CD4-positive, alpha-beta T cell treated with Interleukin-2 at 100 ng/mL for 4 hours (primary cell): Measurements from ENCODE around the gene LETM1.

ENCODE experiments used
- DNase-seq: peaks from one replicate; pipeline ENCODE4 v3.0.0-alpha.2; 2020; ENCODE audit warnings: low spot score

Gene LETM1

DNA sequence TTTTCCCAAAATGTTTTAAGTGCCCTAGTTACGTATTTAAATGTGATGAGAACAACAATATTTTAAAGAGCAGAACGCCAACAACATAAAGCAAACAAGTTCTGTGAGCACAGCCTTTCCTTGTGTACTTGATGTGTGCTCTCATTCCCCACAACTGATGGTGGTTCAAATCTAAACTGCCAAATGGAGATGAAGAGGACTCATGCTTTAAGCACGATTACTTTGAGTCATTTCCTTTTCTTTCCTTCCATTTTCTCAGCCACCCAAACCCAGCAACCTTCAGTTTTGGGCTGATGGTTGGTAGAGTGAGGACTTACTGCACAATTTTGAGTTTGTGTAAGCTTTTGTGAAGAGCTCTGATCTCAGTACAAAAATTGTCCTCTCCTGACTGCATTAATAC is 16.9 kb upstream of the LETM1 start:
- peak; percentile 46 for DNase-seq

DNA sequence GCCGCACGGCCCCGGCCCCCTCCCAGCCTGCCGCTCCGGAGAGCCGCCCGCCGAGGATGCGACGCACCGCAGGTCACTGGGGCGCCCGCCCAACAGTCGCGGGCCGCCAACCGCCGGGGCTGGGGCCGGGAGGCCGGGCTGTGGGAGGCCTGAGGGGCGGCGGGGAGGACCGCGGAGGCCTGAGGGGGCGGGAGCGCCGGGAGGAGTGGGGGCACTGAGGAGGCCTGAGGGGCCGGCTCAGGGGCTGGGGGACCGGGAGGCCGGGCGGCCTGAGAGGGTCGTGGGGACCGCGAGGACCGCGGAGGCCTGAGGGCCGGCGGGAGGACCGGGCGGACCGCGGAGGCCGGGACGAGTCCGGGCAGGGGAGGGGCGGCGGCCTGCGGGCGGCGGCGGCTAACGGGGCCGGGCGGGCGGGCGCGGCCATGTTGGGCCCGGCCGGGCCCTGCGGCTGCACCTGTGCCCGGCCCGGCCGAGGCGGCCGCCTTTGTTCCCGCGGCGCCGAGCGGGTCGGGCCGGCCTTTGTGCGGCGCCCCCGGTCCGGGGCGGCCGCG is 15.6 kb upstream of the LETM1 start:
- DNase-seq, result no peak

DNA sequence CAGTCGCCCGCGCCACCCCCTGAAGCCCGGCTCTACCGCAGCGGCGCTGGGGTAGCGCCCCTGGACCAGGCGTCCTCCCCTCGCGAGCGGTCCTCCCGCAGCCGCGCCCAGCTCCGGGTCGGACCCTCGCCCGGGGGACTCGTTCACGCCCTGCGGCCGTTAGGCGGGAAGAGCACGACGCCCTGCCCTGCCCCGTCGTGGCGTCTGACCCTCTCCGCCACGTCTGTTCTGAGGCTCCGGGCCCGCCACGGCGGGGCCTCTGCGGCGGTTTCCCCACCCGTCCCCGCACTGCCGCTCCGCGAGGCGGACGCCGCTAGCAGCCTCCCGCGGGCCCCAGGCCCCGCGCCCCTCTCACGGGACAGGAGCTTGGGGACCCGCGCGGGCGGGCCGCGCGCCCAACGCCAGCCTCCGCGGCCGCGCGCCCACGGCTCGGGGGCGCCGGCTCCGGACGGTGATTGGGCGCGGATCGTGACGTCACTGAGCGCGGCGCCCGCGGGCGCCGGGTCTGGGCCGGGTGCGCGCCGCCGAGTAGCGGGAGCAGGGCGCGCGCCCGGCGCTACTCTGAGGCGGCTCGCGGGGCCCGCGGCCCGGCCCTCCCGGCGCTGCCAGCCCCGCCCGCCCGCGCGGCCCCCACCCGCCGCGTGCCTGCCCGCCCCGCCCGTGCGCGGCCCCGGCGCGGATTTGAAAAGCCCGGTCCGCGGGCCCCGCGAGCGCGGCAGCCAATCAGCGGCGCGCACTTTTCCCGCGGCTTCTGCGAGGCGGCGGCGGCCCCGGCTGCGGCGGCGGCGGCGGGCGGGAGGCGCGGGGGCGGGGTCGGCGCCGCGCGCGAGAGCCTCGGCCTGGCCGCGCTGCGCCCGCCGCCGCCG is 14.9 kb upstream of the LETM1 start, which contains the start of gene NSD2:
TSS of gene NSD2 (plus strand) at position 816 of the 866 bp plus-strand sequence. CDS start 29,262 bp downstream, outside the sequence.
- peak; percentile 91 for DNase-seq

DNA sequence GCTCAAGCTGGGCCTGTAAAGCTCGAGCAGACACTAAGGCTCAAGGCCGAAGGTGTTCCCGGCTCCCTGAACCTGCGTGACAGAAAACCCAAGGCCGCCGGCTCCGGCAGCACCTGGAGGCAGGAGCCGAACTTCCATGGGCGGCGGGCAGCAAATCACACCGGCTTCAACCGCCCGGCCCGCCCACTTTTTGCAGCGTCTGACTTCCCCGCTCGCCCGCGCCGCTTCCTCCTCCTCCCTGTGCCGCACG is 14.3 kb upstream of the LETM1 start:
- DNase-seq, result peak; percentile 80

DNA sequence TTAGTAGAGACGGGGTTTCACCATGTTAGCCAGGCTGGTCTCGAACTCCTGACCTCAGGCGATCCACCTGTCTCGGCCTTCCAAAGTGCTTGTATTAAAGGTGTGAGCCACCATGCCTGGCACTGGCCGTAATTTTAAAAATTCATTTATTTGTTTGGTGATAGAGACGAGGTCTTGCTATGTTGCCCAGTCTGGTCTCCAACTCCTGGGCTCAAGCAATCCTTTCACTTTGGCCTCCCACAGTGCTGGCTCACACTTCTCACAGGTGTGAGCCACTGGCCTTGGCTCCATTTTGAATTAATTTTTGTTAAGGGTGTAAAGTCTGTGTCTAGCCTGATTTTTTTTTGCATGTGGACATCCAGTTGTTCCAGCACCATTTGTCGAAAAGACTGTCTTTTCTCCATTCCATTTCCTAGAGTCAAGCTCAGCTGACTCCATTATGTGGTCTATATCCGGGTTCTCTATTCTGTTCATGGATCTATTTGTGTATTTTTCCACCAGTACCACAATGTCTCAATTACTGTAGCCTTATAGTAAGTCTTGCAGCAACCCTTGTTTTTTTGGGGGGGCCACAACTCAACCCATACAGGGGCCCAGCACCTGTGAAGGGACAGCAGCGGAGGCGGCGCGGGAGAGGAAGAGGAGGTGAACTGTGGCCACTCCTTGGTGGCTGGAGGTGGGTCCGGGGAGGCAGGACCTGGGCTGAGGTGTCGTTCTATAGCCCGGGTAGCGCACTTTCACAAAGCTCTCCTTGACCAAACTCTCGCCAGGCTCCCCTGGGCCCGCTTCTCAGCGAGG is 13.8 kb upstream of the LETM1 start:
- DNase-seq, result no peak

DNA sequence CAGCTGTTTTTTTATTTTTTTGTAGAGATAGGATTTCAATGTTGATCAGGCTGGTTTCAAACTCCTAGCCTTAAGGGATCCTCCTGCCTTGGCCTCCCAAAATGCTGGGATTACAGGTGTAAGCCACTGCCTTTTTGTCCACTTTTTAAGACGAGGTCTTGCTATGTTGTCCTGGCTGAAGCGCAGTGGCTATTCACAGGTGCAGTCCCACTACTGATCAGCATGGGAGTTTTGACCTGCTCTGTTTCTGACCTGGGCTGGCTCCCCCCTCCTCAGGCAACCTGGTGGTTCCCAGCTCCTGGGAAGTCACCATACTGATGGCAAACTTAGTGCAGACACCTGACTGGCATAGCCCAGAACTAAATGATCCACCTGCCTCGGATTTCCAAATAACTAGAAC is 13.0 kb upstream of the LETM1 start:
- DNase-seq, result no peak

DNA sequence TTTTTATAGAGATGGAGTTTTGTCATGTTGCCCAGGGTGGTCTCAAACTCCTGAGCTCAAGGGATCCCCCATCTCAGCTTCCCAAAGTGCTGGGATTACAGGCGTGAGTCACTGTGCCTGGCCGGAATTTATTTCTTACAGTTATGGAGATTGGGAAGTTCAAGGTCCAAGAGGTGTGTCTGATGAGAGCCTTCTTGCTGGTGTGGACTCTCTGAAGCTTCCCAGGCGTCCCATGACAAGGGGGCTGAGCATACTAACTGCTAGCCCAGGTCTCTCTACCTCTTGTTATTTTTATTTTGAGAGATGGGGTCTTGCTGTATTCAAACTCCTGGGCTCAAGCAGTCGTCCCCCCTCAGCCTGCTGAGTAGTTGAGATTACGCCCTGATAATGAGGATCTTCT is 12.3 kb upstream of the LETM1 start:
- no peak for DNase-seq

DNA sequence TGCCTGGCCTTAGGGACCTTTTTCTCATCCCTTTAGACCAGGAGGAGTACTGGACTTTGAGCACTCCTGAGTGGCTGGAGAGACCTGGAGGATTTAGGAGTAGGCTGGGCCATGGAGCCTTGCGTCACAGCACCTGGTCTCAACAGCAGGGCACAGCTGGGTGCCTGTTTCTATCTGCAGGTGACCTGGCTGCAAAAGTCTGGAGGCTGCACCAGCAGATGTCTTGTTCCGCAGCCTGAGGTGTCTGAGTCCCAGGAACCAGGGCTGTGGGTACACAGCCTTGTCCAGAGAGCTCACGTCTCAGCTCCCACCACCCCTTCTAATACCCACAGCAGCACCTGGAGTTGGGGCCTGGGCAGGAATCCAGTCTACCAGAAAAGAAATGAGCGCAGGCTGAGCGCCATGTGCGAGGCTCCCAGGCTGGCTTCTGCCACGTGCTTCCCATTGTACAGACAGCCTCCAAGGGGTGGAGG is 10.3 kb upstream of the LETM1 start:
- no peak for DNase-seq

DNA sequence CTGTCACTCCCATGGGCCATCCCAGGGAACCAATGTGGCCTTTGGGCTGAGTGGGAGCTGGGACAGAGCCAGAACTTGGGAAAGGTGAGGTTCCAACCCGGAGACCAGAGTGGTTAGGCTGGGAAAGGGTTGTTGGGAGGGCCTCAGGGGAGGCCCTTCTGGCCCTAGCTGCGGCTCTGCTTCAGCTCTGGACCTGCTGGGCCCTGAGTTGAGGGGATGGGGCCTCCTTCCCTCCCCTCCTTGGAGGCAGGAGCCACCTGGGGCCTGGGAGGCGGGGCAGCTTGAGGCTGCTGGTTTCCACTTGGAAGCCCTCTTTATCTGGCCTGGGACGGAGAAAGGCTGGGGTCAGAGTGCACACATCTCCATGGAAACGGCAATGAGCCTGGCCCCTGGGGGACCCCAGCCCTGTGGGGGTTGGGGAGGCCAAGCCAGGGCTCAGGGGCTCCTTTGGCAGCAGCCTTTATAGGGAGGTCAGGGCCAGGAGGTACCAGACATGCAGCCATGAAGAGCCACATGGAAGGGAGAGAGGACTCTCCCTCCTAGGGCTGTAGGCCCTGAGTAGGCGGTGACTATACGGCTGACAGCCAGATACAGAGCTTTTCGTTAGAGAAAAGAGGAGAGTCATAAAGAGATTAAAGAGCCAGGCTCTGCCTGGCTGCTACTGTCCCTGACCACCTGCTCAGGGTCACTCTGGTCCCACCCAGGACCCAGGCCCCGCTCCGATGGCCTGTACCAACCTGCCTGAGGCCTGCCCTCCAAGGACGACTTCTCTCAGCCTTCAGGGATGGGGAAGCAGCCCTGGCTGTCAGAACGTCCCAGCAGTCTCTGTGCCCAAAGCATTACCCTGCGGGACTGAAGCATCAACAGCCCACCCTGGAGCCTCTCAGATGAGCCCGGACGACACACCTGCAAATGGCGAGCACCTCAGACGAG is 8.4 kb upstream of the LETM1 start:
- DNase-seq, result no peak

DNA sequence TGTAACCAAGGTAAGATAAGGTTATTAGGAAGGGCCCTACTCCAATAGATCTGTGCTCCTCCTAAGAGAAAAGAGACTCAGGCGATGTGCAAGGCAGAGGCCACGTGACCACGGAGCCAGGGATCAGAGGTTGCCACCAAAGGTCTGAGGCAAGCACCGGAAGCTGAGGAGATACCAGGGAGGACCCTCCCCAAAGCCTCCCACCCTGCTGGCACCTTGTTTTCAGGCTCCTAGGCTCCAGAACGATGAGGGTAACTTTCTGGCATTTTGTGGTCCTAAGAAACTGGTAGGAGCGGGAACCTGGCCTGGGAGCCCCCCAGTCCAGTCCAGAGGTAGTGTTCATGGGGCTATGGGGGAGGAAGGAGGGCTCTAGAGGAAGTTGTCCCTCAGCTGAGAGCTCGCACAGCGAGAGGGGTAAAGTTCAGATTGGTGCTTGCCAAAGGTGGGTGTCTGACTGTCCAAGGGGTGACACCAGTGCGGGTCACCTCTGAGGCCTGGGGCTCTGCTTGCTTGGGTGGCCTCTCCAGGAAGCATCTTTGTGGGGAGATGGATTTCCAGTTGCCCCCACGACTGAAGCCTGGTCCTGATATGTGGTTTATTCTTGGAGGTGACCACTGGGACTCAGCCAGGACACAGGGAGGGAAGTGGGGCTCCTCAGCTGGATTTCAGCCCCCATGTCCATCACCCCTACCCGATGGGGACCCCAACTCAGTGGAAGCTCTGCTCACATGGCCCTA is 7.5 kb upstream of the LETM1 start:
- no peak for DNase-seq

DNA sequence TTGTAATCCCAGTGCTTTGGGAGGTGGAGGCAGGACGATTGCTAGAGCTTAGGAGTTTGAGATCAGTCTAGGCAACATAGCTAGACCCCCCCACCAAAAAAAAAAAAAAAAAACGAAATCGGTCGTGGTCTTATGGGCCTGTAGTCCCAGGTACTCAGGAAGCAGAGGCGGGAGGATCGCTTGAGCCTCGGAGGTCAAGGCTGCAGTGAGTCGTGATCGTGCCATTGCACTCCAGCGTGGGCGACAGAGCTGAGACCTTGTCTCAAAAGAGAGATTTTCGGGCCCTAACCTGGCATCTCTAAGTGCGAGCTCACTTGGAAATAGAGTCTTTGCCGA is 7.0 kb upstream of the LETM1 start:
- no peak for DNase-seq

DNA sequence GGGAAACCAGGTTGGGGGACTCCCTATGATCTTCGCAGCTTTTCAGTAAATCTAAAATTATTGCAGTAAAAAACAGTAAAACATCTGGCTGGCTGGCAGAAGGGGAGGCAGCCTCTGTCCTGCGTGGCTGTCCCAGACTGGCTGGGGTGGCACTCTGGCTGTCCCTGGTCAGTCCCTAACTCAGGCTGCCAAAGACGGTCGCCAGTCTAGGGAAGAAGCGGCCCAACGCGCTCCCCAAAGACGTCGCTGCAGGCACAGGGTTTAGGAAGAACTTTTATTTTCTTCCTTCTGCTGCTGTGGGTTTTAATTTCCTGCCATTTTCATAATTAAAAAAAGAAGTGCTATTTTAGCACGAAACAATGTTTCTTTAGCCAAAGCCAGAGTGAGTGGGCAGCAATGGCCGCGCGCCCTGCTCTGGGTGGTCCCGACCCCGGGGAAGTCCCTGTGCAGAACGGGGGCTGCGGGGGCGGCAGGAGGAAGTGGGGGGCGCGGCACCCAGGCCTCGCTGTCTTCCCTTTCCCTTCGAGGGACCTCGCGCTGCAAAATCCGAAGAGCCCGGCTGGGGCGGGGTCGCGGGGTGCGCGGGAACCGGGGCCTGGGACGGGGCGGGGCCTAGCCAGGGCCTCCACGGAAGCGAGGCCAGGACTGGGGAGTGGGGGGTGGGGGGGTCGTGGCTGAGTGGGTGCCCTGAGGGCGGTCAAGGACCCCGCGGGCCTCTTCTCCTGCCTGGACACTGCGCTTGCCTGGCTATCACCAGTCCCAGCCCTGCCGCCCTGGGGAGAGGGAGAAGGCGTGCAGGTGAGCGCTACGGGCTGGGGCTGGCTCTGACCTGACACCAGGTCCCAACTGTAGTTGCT is 6.3 kb upstream of the LETM1 start:
- DNase-seq, result no peak

DNA sequence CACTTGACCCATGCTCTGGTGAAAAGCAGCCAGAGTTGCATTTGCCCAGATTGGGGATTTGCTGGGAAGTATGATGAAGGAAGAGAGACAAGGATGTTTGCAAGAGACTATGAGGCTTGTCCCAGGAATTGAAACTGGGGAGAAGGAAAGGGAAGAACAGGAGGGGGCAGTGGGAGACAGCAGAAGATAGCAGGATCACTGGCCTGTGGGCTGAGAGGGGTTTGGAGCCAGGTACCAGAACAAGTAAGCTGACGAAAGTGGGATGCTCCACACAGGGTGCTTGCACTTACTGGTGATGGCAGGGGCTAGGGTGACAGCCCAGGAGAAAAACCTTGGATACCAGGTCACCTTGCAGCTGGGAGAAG is 3.4 kb upstream of the LETM1 start:
- DNase-seq, result no peak

DNA sequence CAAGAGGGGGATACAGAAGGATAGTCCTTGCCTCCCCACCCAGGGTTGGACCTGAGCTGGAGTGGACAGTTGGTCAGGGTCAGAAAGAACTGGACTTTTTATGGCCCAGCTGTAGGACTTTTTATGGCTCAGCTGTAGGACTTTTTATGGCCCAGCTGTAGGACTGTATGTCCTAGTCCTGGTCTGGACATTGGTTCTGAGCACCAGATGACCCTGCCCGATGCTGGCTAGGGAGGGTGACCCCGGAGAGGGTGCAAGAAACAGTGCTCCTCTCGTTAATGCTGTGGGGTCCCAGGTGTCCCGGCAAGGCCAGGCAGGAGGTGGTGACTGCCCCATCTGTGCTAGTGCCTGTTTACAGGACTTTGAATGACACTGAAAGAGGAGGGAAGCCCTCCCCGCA is 2.0 kb upstream of the LETM1 start:
- no peak for DNase-seq

DNA sequence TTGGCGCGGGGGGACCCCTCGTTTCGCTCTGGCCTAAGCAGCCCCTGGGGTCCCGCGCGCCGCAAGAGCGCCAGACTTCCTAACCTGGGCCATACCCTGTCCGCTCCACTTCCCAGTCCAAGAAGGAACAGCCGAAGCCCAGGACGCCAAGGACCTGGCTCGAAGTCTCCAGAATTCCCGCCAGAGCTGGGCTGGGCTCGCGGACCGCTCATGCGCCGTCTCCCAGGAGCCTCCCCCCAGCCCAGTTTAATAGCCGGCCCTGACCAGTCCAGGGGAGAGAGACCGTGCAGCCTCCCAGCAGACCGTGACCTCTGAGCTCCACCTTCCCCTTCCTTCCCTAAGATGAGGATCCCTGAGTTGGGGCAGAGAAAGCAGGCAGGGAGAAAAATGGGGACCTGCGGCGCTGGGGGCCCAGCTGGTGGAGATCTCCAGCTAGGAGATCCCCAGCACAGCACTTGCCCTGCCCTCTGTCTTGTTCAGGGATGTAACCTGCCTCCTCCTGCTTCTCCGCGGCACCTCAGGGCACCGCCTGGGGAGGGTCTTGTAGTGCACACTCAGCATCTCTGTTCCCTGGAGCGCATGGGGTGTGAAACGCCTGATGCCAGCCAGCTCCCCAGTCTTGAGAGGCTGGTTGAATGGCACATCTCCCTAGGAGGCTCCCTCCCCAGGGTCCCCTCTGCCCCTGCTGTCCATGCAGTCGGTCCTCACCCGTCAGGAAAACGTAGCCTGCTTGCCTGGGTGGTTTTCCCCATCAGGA is 1.2 kb upstream of the LETM1 start:
- no peak for DNase-seq

DNA sequence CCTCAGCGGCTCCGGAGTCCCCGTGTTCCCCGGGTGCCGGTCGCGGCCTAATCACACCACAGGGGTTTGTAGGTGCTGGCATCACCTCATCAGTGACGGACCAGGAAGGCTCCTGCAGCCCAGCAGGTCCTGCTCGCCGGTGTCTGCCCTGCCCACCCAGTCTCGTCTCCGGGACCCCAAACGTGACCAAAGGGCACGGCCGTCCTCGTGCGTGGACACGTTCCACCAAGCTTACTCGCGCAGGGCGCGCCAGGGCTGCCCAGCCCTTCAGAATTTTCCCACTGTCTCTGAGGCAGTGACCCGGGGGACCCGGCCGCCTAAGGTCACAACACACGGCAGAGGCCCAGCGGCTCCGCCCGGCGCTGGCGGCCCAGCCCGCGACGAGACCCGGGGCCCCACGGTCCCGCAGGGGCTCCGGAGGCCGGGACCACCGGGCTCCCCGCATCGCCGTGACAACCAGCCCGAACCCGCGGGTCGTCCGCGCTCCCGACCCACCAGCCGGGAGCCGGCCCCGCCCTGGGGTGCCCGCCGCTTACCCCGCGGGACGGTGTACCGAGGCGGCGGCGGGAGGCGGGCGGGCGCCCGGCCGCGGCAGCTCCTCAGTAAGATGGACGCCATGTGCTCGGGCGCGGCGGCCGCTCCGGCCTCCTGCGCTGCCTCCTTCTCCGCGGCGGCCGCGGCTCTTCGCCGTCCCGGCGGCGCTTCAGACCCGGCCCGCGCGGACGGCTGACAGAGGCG is 454 bp downstream of the LETM1 start:
- DNase-seq, result no peak

DNA sequence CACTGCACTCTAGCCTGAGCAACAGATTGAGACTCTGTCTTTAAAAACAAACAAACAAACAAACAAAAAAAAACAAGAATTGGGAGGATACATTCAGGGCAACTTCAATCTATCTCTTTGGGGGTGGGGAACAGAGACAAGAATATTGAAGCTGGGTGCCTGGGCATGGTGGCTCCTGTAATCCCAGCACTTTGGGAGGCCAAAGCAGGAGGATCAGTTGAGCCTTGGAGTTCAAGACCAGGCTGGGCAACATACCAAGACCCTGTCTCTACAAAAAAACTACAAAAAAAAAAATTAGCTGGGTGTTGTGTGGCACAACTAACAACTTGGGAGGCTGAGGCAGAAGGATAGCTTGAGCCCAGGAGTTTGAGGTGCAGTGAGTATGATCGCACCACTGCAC is 1.2 kb downstream of the LETM1 start:
- no peak for DNase-seq

DNA sequence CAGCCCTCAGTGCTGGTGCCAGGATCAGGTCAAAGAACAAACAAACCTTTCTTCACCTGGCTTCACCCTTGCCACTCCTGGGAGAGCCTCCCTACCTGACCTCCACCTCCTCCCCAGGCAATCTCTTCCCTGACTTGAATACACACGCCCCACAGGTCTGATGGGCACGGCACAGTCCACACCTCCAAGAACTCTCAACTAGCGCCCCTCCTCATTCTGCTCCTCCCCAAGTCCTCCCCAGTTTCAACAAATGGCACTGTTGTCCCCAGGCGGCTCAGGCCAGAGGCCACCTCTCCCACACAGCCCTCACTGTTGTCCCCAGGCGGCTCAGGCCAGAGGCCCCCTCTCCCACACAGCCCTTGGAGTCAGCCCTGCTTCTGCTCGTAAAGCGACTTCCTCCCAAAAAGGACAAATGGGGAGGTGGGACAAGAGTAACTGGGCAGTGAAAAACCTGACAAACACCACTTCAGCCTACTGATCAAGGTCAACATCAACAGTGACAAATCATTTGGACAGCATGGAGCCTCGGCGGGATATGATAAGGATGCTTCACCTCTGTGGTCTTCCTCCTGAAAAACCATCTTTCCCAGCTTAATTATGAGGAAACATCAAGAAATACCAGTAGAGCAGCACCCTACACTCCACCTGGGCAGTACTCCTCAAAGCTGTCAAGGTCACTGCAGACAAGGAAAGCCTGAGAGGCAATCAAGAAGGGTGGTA is 2.9 kb downstream of the LETM1 start:
- no peak for DNase-seq
